IgD-negative memory B cell (primary cell): ENCODE results near the gene TIMM23. TPM values are rescaled to one million over a fixed set of nuclear protein-coding genes. Genes with fewer than 3 reads are reported as not detected.

Source experiments
- H3K27ac Mint-ChIP-seq, 3 donors: one replicate each; pipeline ENCODE4 v1.8.0; 2020 to 2022; ENCODE audit warnings: mild to moderate bottlenecking in 3 of 3, mixed read lengths in 3 of 3, moderate library complexity in 1 of 3
- H3K27me3 Mint-ChIP-seq: one replicate; pipeline ENCODE4 v1.8.0; 2021; ENCODE audit warnings: mixed read lengths
- H3K36me3 Mint-ChIP-seq: one replicate; pipeline ENCODE4 v1.8.0; 2020; ENCODE audit warnings: mild to moderate bottlenecking, mixed read lengths
- H3K4me1 Mint-ChIP-seq, 3 donors: one replicate each; pipeline ENCODE4 v1.8.0; 2020 to 2022; ENCODE audit warnings: mixed read lengths in 3 of 3, mild to moderate bottlenecking in 1 of 3
- H3K4me3 Mint-ChIP-seq, 4 donors: one replicate each; pipeline ENCODE4 v1.8.0; 2020 to 2022; ENCODE audit warnings: mild to moderate bottlenecking in 4 of 4, mixed read lengths in 4 of 4, moderate library complexity in 3 of 4
- H3K9me3 Mint-ChIP-seq, 3 donors: one replicate each; pipeline ENCODE4 v1.8.0; 2020 to 2021; ENCODE audit warnings: mixed read lengths in 3 of 3, mild to moderate bottlenecking in 1 of 3
- polyA plus RNA-seq: library from polyadenylated mRNA; unstranded; fragments of 300-500 nt; fragmentation: Illumina TruSeq; gene quantifications from one replicate; pipeline ENCODE4 v1.2.3, GENCODE V29; 2021

TIMM23 gene
- polyA plus RNA-seq, 1 donor from 2014 or later = 57.9 TPM

DNA sequence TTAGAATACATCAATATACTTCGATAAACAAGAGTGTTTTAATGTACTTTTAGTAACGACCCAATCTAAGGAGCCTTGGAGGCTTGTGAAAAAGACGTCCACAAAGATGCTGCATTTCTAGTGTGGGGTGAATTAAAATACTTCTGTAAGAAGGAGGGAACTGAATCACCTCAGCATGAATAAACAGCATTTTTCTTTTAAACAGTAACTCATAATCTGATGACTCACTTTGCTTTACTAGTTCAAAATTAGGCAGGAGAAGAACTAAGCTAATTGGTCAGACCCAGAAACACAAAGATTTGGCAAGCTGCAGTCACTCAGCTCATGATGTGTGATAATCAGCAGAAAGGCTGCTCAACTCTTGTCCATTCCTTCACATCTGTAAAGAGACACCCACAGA is 33.9 kb downstream of the TIMM23 start:
- no peak overlapping the region for H3K27ac Mint-ChIP-seq
- H3K9me3 Mint-ChIP-seq = no peaks in the 10 kb centered on the region
- no peak overlapping the region for H3K4me3 Mint-ChIP-seq
- H3K4me1 Mint-ChIP-seq = no peaks in the 10 kb centered on the region
- no peaks in the 10 kb centered on the region for H3K27me3 Mint-ChIP-seq
- H3K36me3 Mint-ChIP-seq = peaks cover 11% of the 10 kb centered on the region

GRCh38 chr10:46012746-46013145 is 40.5 kb downstream of the TIMM23 start:
- Mint-ChIP-seq H3K27ac (no peak overlapping the region), H3K4me3 (no peak overlapping the region), H3K36me3 (peaks cover 7% of the 10 kb centered on the region), H3K27me3 (no peaks in the 10 kb centered on the region), H3K4me1 (peaks cover 3 to 5% (median 4%) of the 10 kb centered on the region in 3 donors), H3K9me3 (no peaks in the 10 kb centered on the region)

DNA sequence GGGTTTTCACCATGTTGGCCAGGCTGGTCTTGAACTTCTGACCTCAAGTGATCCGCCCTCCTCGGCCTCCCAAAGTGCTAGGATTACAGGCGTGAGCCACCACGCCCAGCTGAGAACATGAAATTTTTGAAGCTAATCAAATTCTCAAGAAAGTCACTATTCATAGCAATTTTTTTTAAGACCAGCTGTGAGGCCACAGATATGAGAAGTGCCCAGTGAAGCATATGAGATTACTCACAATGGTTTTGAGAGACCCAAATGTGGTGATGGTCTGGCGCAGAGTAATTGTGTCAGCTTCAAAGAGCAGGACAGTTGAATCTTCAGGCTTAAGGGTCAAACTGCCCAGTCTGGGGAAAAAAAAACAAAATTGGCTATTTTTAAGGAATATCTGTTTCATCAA is 41.9 kb downstream of the TIMM23 start:
- H3K36me3 Mint-ChIP-seq = peaks cover 2% of the 10 kb centered on the region
- no peak overlapping the region for H3K27ac Mint-ChIP-seq
- H3K4me3 Mint-ChIP-seq = no peak overlapping the region
- peaks cover 7 to 19% (median 13%) of the 10 kb centered on the region in 3 donors for H3K4me1 Mint-ChIP-seq
- H3K27me3 Mint-ChIP-seq = no peaks in the 10 kb centered on the region
- no peaks in the 10 kb centered on the region for H3K9me3 Mint-ChIP-seq

GRCh38 chr10:46014683-46015405 is 42.6 kb downstream of the TIMM23 start:
- peaks cover 14 to 26% (median 19%) of the 10 kb centered on the region in 3 donors for H3K4me1 Mint-ChIP-seq
- peak overlapping the region in 1 of 3 donors; percentile 62 for H3K27ac Mint-ChIP-seq

DNA sequence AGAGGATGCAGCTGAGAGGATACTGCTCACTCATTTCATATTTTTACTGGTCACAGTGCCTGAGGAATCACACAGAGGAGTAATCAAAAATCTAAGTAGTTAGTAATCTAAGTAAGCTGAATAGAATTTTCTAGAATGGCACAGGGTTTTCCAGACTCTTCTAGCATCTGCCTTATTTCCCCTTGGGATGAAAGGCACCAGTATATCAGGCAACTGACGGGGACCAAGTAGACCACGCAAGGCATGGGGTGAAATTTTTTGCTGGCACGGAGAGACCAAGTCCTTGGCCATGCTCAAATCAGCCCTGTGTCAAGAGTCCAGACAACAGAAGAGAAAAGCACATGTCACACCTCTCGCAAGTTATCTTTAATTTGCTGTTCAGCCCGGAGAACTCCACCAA is 43.9 kb downstream of the TIMM23 start:
- Mint-ChIP-seq H3K4me1 (peaks cover 19 to 37% (median 25%) of the 10 kb centered on the region in 3 donors), H3K27me3 (no peaks in the 10 kb centered on the region), H3K4me3 (no peak overlapping the region), H3K27ac (no peak overlapping the region), H3K9me3 (no peaks in the 10 kb centered on the region), H3K36me3 (no peaks in the 10 kb centered on the region)

More at GRCh38 chr10:46014683-46015405, 42.6 kb downstream of the TIMM23 start:
- Mint-ChIP-seq H3K4me3 (no peak overlapping the region), H3K36me3 (peaks cover 2% of the 10 kb centered on the region), H3K27me3 (no peaks in the 10 kb centered on the region), H3K9me3 (no peaks in the 10 kb centered on the region)

DNA sequence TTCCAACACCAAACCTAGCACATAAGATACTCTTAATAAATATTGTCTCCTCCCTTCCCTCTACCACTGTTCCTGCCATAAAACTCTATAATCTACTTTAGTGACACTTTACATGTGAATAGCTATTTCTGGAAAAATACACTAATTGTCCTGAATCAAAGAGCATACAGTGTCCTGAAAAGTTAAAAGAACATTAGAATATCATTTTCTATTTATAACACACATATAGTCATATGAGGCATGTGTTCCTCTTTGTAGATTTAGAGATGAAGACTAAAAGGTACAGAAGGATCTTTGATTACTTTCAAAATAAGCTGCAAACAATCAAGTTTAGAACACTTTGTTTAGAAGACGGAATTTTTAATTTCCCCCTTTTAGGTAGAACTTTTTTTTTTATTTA is 44.5 kb downstream of the TIMM23 start:
- H3K27me3 Mint-ChIP-seq = no peaks in the 10 kb centered on the region
- no peaks in the 10 kb centered on the region for H3K36me3 Mint-ChIP-seq
- H3K4me1 Mint-ChIP-seq = peaks cover 22 to 39% (median 27%) of the 10 kb centered on the region in 3 donors
- H3K9me3 Mint-ChIP-seq = no peaks in the 10 kb centered on the region
- H3K4me3 Mint-ChIP-seq = no peak overlapping the region
- H3K27ac Mint-ChIP-seq = peak overlapping the region in 1 of 3 donors; percentile 18

- Mint-ChIP-seq H3K27ac (peak overlapping the region in 1 of 3 donors; percentile 28), H3K9me3 (no peaks in the 10 kb centered on the region), H3K4me3 (no peak overlapping the region), H3K27me3 (no peaks in the 10 kb centered on the region), H3K36me3 (no peaks in the 10 kb centered on the region), H3K4me1 (peaks cover 22 to 44% (median 31%) of the 10 kb centered on the region in 3 donors)
Measured at GRCh38 chr10:46017733-46018132, 45.4 kb downstream of the TIMM23 start.

DNA sequence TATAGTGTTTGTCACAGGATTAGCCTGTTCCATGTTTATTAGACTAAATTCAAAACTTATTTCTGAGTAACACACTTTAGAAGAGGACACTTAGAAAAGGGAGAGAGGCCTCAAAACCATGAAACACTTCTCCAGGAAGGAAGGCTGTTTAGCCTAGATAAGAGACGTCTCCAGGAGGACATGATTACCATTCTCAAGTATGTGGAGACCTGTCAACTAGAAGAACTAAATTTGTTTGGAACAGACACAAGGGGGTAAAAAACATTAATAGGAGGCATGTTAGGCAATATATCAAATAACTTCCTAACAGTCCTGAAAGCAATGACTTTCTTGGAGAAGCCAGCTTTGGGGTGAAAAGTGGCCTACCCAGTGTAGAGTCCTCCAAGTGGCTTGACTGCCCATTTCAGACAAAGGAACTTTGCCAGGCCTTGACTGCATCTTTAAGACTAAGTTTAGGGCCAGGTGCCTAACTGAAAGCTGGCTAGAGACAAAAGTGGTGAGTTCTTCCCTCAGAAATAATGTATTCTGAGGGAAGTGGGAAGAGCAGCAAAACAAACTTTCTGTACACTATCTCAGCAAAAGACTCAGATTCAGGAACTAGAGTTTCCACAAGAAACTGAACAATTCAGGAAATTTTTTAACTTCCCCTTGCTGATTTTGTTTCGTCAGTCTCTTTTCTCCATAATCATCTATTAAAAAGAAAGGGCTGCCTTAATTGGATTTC is 46.3 kb downstream of the TIMM23 start:
- no peaks in the 10 kb centered on the region for H3K36me3 Mint-ChIP-seq
- H3K9me3 Mint-ChIP-seq = no peaks in the 10 kb centered on the region

DNA sequence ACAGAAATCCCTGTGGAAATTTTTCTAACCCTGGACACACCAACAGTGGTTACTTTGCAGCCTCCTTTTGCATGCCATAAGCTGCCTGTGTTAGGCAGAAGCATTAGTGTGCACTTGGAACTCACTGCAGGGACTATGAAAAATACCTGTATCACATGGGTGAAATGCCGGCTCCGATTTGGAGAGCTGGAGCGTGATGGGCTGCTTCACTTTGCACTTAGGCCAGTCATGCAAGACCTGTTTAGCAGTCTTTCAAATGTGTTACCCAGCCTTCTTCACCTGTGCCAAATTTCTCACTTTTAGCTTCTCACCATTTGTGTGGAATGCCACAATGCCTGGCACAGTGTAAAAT is 46.9 kb downstream of the TIMM23 start:
- H3K27me3 Mint-ChIP-seq = no peaks in the 10 kb centered on the region
- H3K4me3 Mint-ChIP-seq = peak overlapping the region in 3 of 4 donors; percentile 21 to 90 (median 28)
- peak overlapping the region in 2 of 3 donors; percentile 34 to 73 for H3K27ac Mint-ChIP-seq
- no peaks in the 10 kb centered on the region for H3K9me3 Mint-ChIP-seq
- peaks cover 28 to 55% (median 39%) of the 10 kb centered on the region in 3 donors for H3K4me1 Mint-ChIP-seq
- H3K36me3 Mint-ChIP-seq = no peaks in the 10 kb centered on the region

More for the DNA sequence above, 46.3 kb downstream of the TIMM23 start:
- H3K27me3 Mint-ChIP-seq = no peaks in the 10 kb centered on the region
- peaks cover 26 to 50% (median 33%) of the 10 kb centered on the region in 3 donors for H3K4me1 Mint-ChIP-seq
- H3K4me3 Mint-ChIP-seq = no peak overlapping the region
- peak overlapping the region in 2 of 3 donors; percentile 54 to 73 for H3K27ac Mint-ChIP-seq

- H3K9me3 Mint-ChIP-seq = no peaks in the 10 kb centered on the region
- no peaks in the 10 kb centered on the region for H3K27me3 Mint-ChIP-seq
- H3K36me3 Mint-ChIP-seq = no peaks in the 10 kb centered on the region
- peaks cover 31 to 61% (median 44%) of the 10 kb centered on the region in 3 donors for H3K4me1 Mint-ChIP-seq
- peak overlapping the region; percentile 21 to 90 (median 58) for H3K4me3 Mint-ChIP-seq
- peak overlapping the region; percentile 20 to 73 (median 34) for H3K27ac Mint-ChIP-seq
Measured at GRCh38 chr10:46019569-46020343, 47.5 kb downstream of the TIMM23 start.

DNA sequence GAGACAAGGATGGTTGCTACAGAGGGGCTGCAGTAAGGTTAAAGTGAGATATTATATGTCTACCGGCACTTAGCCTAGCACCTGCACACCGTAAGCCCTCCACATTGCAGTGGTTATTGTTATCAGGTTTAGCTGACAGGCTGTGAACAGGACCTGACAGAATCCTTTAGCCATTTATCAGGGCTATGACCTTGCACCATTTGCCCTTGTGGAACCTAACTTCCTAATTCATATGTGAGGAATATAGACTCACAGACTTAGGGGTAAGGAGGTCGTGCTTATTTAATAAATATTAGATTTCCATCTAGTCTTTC is 48.0 kb downstream of the TIMM23 start:
- Mint-ChIP-seq H3K4me3 (peak overlapping the region in 1 of 4 donors; percentile 48), H3K27me3 (no peaks in the 10 kb centered on the region), H3K9me3 (no peaks in the 10 kb centered on the region), H3K4me1 (peaks cover 29 to 63% (median 46%) of the 10 kb centered on the region in 3 donors), H3K36me3 (no peaks in the 10 kb centered on the region), H3K27ac (peak overlapping the region; percentile 5 to 34 (median 20))

DNA sequence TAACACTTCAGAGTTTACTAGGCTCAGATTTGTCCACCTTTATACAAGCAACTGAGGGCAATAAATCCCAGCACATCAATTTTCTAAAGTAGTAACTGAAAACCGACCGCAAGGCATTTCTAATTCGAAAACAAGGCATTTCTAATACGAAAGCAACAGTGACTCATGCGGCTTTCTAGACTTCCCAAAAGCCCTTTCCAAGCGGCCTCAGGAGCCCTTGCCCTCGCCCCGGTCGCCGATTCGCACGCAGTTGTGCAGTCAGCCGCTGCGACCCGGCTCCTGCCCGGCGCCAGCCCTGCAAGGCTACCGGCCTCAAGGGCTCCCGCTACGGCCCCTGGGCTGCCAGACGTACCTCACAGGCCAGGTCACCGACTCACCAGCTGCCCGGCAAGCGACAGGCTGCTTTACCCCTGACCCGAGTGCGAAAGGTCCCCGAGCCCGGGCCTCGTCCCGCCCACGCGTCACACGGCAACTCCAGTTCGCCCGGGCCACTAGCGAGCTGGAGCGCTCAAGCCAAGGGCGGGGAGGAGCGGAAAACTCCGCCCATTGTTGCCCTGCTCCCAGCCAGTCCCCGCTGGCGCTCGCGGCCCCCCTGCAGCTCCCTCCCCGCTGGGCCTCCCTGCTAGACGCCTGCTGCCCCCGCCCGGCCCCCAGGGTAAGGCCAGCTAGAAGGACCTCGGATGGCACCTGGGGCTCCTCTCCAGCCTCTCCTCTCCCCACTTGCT is 50.9 kb downstream of the TIMM23 start:
- Mint-ChIP-seq H3K9me3 (no peaks in the 10 kb centered on the region), H3K27ac (peak overlapping the region in 2 of 3 donors; percentile 16 to 87), H3K4me3 (peak overlapping the region; percentile 81 to 95 (median 90)), H3K27me3 (no peaks in the 10 kb centered on the region), H3K4me1 (peaks cover 35 to 63% (median 60%) of the 10 kb centered on the region in 3 donors), H3K36me3 (no peaks in the 10 kb centered on the region)

GRCh38 chr10:46024948-46025347 is 52.7 kb downstream of the TIMM23 start:
- no peaks in the 10 kb centered on the region for H3K9me3 Mint-ChIP-seq
- H3K4me3 Mint-ChIP-seq = peak overlapping the region in 1 of 4 donors; percentile 87
- H3K27ac Mint-ChIP-seq = peak overlapping the region in 1 of 3 donors; percentile 3
- H3K4me1 Mint-ChIP-seq = peaks cover 37 to 61% (median 56%) of the 10 kb centered on the region in 3 donors
- H3K27me3 Mint-ChIP-seq = no peaks in the 10 kb centered on the region
- H3K36me3 Mint-ChIP-seq = no peaks in the 10 kb centered on the region

- H3K4me3 Mint-ChIP-seq = peak overlapping the region in 2 of 4 donors; percentile 33 to 43
- peaks cover 37 to 60% (median 56%) of the 10 kb centered on the region in 3 donors for H3K4me1 Mint-ChIP-seq
- no peaks in the 10 kb centered on the region for H3K27me3 Mint-ChIP-seq
- no peaks in the 10 kb centered on the region for H3K36me3 Mint-ChIP-seq
- H3K27ac Mint-ChIP-seq = peak overlapping the region in 1 of 3 donors; percentile 3
- no peaks in the 10 kb centered on the region for H3K9me3 Mint-ChIP-seq
Measured at GRCh38 chr10:46025406-46025805, 53.1 kb downstream of the TIMM23 start.
